ENCODE measurements around the gene FAM53C.

FAM53C gene

DNA sequence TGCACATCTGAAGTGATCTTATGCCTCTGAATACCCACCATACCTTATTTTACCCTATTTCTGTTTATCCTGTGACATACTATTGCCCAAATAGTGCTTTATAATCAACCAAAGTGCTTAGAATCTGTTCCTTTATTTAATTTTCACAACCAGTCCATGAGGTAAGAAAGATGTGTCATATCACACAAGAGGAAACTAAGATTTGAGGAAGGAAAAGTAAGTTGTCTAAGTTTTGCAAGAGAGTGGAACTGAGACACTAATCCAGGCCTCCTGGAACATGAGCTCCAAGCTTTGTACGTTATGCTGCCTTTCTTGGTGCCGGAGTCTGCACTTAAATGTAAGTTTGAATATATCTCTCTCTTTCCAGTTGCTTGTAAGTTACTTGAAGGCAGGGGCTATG, 31.6 kb downstream of the FAM53C start:
- TF ChIP-seq, protein P1, sequence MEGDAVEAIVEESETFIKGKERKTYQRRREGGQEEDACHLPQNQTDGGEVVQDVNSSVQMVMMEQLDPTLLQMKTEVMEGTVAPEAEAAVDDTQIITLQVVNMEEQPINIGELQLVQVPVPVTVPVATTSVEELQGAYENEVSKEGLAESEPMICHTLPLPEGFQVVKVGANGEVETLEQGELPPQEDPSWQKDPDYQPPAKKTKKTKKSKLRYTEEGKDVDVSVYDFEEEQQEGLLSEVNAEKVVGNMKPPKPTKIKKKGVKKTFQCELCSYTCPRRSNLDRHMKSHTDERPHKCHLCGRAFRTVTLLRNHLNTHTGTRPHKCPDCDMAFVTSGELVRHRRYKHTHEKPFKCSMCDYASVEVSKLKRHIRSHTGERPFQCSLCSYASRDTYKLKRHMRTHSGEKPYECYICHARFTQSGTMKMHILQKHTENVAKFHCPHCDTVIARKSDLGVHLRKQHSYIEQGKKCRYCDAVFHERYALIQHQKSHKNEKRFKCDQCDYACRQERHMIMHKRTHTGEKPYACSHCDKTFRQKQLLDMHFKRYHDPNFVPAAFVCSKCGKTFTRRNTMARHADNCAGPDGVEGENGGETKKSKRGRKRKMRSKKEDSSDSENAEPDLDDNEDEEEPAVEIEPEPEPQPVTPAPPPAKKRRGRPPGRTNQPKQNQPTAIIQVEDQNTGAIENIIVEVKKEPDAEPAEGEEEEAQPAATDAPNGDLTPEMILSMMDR (IDR thresholded peaks at IDR 0.05; ENCODE audit: low read depth, low read length), result no peak
- DNase-seq (ENCODE audit: low read depth in 2 of 2), result peak in 1 of 2 donors; percentile 33
- no peak overlapping the region for H3K4me3 ChIP-seq (replicated peaks in 1 of 2; ENCODE audit: low read depth in 2 of 2, low read length in 2 of 2)

DNA sequence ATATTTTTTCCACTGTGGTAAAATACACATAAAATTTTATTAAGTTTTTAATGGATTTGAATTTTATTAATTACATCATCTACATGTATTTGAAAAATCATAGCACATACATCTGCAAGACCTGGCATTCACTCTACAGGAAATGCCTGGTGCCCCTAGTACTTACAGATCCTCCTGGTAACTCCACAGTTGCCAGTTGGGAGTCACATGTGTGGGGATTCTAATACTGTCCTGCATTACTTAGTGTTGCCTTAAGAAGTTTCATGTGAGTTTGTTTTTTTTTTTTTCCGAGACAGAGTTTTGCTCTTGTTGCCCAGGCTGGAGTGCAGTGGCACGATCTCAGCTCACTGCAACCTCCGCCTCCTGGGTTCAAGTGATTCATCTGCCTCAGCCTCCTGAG, 32.5 kb downstream of the FAM53C start:
- H3K4me3 ChIP-seq (replicated peaks in 1 of 2; ENCODE audit: low read depth in 2 of 2, low read length in 2 of 2), result no peak overlapping the region
- TF ChIP-seq, protein P1 (IDR thresholded peaks at IDR 0.05; ENCODE audit: low read depth, low read length), result no peak
- DNase-seq (ENCODE audit: low read depth in 2 of 2), result peak; percentile 15 to 38

DNA sequence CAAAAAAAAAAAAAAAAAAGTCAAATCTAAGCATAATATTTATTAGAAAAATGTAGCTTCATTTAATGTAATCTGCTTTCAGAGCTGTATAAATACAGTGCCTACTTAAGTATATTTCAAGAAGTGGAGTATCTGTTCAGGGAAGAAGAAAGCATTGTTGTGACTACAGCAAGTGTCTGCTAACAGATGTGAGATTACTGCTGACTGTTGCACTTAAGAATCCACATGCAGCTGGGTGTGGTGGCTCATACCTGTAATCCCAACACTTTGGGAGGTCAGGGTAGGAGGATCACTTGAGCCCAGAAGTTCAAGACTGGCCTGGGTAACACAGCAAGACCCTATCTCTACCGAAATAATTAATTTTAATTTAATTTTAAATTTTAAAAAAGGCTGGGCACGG, 33.4 kb downstream of the FAM53C start:
- H3K4me3 ChIP-seq (replicated peaks in 1 of 2; ENCODE audit: low read depth in 2 of 2, low read length in 2 of 2), result no peak overlapping the region
- no peak for DNase-seq (ENCODE audit: low read depth in 2 of 2)
- TF ChIP-seq, protein P1 (IDR thresholded peaks at IDR 0.05; ENCODE audit: low read depth, low read length), result no peak

DNA sequence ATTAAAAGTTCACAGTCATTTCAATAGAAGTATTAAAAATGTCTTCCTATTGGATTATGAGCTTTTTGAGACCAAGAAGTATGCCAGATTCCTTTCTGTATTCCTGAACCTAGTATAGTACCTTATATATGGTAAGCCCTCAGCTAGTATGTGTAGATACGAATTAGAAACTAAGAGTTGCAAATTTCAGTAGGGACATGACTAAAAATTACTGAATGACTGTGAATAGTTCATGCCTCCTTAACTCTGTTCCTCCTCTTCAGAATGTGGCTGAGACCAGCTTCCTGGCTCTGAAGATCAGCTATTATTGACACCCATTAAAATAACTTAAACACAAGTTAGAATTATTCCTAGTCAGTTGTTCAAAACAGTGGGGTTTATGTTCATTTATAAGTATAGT, 34.2 kb downstream of the FAM53C start:
- no peak for DNase-seq (ENCODE audit: low read depth in 2 of 2)
- TF ChIP-seq, protein P1 (IDR thresholded peaks at IDR 0.05; ENCODE audit: low read depth, low read length), result no peak
- no peak overlapping the region for H3K4me3 ChIP-seq (replicated peaks in 1 of 2; ENCODE audit: low read depth in 2 of 2, low read length in 2 of 2)

DNA sequence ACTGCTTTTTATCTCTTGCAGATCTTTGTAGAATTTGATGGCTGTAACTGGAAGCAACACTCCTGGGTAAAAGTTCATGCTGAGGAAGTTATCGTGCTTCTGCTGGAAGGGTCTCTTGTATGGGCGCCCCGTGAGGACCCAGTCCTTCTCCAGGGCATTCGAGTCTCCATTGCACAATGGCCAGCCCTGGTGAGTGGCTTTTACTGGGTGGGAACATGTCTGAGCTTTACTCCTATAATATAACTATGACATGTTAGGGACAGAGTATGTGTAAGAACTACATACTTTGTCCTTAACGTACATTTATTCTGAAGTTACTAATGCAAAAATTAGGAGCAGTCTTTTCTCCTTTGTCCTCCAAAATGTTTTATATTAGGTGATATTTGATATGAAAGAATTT, 34.6 kb downstream of the FAM53C start:
- no peak for DNase-seq (ENCODE audit: low read depth in 2 of 2)
- no peak overlapping the region for H3K4me3 ChIP-seq (replicated peaks in 1 of 2; ENCODE audit: low read depth in 2 of 2, low read length in 2 of 2)
- TF ChIP-seq, protein P1 (IDR thresholded peaks at IDR 0.05; ENCODE audit: low read depth, low read length), result no peak

DNA sequence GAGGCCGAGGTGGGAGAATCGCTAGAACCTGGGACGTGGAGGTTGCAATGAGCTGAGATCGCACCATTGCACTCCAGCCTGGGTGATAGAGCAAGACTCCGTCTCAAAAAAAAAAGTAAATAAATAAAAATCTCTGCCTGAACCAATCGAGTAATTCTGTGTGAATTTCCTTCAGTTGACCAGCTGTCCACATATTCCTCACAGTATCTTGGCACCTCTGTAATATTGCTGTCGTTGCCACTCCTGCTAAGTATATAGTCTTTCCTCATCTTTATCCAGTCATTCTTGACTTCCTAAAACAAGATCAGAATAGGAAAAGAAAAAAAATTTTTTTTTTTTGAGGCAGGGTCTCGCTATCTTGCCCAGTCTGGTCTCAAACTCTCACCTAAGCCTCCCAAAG, 44.3 kb downstream of the FAM53C start:
- H3K4me3 ChIP-seq (replicated peaks in 1 of 2; ENCODE audit: low read depth in 2 of 2, low read length in 2 of 2), result no peak overlapping the region
- no peak for DNase-seq (ENCODE audit: low read depth in 2 of 2)
- TF ChIP-seq, protein P1 (IDR thresholded peaks at IDR 0.05; ENCODE audit: low read depth, low read length), result no peak

DNA sequence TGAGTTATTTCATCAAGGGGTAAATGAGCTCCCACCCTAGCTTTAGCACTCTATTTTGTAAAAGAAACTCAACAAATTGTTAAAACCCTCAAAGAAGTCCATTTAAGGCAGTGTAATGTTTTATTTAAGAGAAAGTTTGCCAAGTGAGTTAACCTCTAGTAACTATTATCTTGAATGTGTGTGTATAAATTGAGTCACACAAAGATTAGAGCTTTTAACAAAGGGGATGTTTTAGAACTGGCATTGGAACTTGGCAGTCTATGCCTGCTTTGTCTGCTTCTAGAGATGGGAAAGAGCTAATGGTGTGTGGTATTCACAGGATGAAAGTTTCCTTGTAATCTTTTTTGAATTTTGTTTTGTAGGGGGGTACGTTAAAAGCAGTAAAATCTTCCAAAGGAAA, 47.6 kb downstream of the FAM53C start:
- TF ChIP-seq, protein P1 (IDR thresholded peaks at IDR 0.05; ENCODE audit: low read depth, low read length), result no peak
- peak in 1 of 2 donors; percentile 57 for DNase-seq (ENCODE audit: low read depth in 2 of 2)
- H3K4me3 ChIP-seq (replicated peaks in 1 of 2; ENCODE audit: low read depth in 2 of 2, low read length in 2 of 2), result no peak overlapping the region

All from cardiac fibroblast (primary cell).